PFSK-1 (cell line): ENCODE data around the gene TMPRSS5.
A peak's percentile ranks its signal among the peaks of the same experiment; 100 is the strongest.

Source experiments
- FOXP2 ChIP-seq: optimal IDR thresholded peaks from 2 replicates; pipeline ENCODE3; 2011; ENCODE audit warnings: borderline replicate concordance, control low read depth, inconsistent platforms; ENCODE audit not compliant: insufficient read depth; ENCODE audit errors: extremely low read length, extremely low read depth
- POLR2AphosphoS5 ChIP-seq: IDR thresholded peaks from 2 replicates; pipeline ENCODE4 v1.6.1; 2012; ENCODE audit warnings: low read depth, mild to moderate bottlenecking, control low read depth, low read length, moderate library complexity
- REST ChIP-seq, 2 experiments: IDR thresholded peaks; 2 replicates each; pipeline versions ENCODE4 v1.6.1 to v1.8.0; 2011 to 2012; ENCODE audit warnings: low read depth in 2 of 2, low read length in 2 of 2, control low read depth in 1 of 2, inconsistent platforms in 1 of 2, mild to moderate bottlenecking in 1 of 2, moderate library complexity in 1 of 2; ENCODE audit not compliant: insufficient read depth in 1 of 2
- SIN3A ChIP-seq: IDR thresholded peaks from 2 replicates; pipeline ENCODE4 v1.6.1; 2012; ENCODE audit warnings: mild to moderate bottlenecking, low read length, moderate library complexity, borderline replicate concordance; ENCODE audit not compliant: insufficient read depth
- TAF1 ChIP-seq: IDR thresholded peaks from 2 replicates; pipeline ENCODE4 v1.6.1; 2012; ENCODE audit warnings: low read length, control low read depth, borderline replicate concordance; ENCODE audit not compliant: insufficient read depth

Gene TMPRSS5

GRCh38 chr11:113647856-113648255, 58.3 kb downstream of the TMPRSS5 start:
- TF ChIP-seq FOXP2 (no peak), TAF1 (no peak), POLR2AphosphoS5 (no peak), REST (IDR thresholded peaks at IDR 0.05; ENCODE audit: insufficient read depth in 1 of 2, low read depth in 2 of 2, low read length in 2 of 2) (no peak), SIN3A (no peak)

- no peak for TF ChIP-seq TAF1
- no peak for TF ChIP-seq SIN3A
- no peak for TF ChIP-seq REST (IDR thresholded peaks at IDR 0.05; ENCODE audit: insufficient read depth in 1 of 2, low read depth in 2 of 2, low read length in 2 of 2)
- TF ChIP-seq FOXP2: no peak
- no peak for TF ChIP-seq POLR2AphosphoS5
Measured at GRCh38 chr11:113647108-113647507, 59.0 kb downstream of the TMPRSS5 start.

DNA sequence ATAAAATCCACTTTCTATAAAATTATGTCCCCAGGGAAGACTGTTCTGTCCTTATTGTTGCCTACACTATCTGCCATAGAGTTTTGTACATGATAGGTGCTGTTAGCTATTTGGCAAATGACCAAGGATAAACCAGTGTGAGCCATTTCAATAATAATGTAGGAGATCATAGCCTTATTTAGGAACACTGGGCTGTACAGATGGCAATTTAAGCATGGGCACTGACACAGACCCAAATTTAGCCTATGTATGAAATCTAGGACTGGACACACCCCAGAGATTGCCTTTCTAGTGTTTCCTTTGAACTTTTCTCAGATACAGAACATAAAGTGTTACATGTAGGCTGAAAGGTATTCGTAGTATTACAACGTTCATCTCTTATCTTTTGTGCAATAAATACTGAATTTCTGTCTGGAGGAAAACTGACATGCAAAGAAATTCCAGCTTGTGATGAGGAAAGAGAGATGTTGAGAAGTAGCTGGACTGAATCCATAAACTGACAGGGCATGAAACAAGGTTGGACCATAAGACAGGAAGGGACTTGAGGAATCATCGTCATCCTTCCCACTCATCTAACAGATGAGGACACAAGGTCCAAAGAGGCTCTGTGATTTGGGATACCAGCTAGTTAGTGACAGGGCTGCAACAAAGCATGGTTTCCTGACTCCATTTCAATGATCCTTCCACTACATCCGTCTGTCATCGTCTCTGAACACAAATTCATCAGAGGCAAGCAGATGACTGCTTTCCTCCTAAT, 60.3 kb downstream of the TMPRSS5 start:
- TF ChIP-seq SIN3A: no peak
- TF ChIP-seq FOXP2: no peak
- no peak for TF ChIP-seq TAF1
- TF ChIP-seq POLR2AphosphoS5: no peak
- TF ChIP-seq REST (IDR thresholded peaks at IDR 0.05; ENCODE audit: insufficient read depth in 1 of 2, low read depth in 2 of 2, low read length in 2 of 2): no peak

GRCh38 chr11:113644605-113645004, 61.5 kb downstream of the TMPRSS5 start:
- TF ChIP-seq POLR2AphosphoS5 (no peak), FOXP2 (no peak), REST (IDR thresholded peaks at IDR 0.05; ENCODE audit: insufficient read depth in 1 of 2, low read depth in 2 of 2, low read length in 2 of 2) (no peak), TAF1 (no peak), SIN3A (no peak)

- peak; percentile 7 to 64; a peak in 1 of 4 replicates for TF ChIP-seq REST (IDR thresholded peaks at IDR 0.05; ENCODE audit: insufficient read depth in 1 of 2, low read depth in 2 of 2, low read length in 2 of 2)
- no peak for TF ChIP-seq SIN3A
- no peak for TF ChIP-seq POLR2AphosphoS5
- TF ChIP-seq FOXP2: no peak
- no peak for TF ChIP-seq TAF1
Measured at GRCh38 chr11:113643701-113644100, 62.4 kb downstream of the TMPRSS5 start.
